ENCODE results near the gene NOP56. TPM values are rescaled to one million over a fixed set of nuclear protein-coding genes. Genes with fewer than 3 reads are reported as not detected.

Gene NOP56
- total RNA-seq, 2 donors from 2014 or later, result 78.7 to 79.7 TPM

GRCh38 chr20:2637246-2637645 lies 15.2 kb upstream of the NOP56 start:
- no peak for DNase-seq (ENCODE audit: low spot score)
- intact Hi-C loops (cut with DNase I), result no loop called here

GRCh38 chr20:2640260-2640659 lies 12.2 kb upstream of the NOP56 start:
- no peak for DNase-seq (ENCODE audit: low spot score)
- intact Hi-C loops (cut with DNase I), result no loop called here

GRCh38 chr20:2640899-2641298 lies 11.5 kb upstream of the NOP56 start:
- intact Hi-C loops (cut with DNase I), result no loop called here
- no peak for DNase-seq (ENCODE audit: low spot score)

GRCh38 chr20:2643708-2644107 lies 8.7 kb upstream of the NOP56 start:
- intact Hi-C loops (cut with DNase I), result no loop called here
- no peak for DNase-seq (ENCODE audit: low spot score)

- no peak for DNase-seq (ENCODE audit: low spot score)
Observed at GRCh38 chr20:2652724-2653555, 508 bp downstream of the NOP56 start.

GRCh38 chr20:2653556-2654383 lies 1.3 kb downstream of the NOP56 start:
- intact Hi-C loops (cut with DNase I), result loop anchor here in 1 of 2 donors (5.0 to 10.0 kb wide), 2 partner anchors 129 to 1014 kb away; no protein-coding TSS in a partner anchor
- no peak for DNase-seq (ENCODE audit: low spot score)

More at GRCh38 chr20:2652724-2653555, 508 bp downstream of the NOP56 start:
- intact Hi-C loops (cut with DNase I), result loop anchor here in 1 of 2 donors (5.0 to 10.0 kb wide), 2 partner anchors 128 to 1014 kb away; no protein-coding TSS in a partner anchor

GRCh38 chr20:2654384-2654822 lies 2.0 kb downstream of the NOP56 start:
- DNase-seq (ENCODE audit: low spot score), result no peak
- intact Hi-C loops (cut with DNase I), result loop anchor here in 1 of 2 donors (5.0 to 10.0 kb wide), 2 partner anchors 130 to 1013 kb away; no protein-coding TSS in a partner anchor

- DNase-seq (ENCODE audit: low spot score), result no peak
- intact Hi-C loops (cut with DNase I), result loop anchor here in 1 of 2 donors (5.0 to 10.0 kb wide), 2 partner anchors 130 to 1012 kb away; no protein-coding TSS in a partner anchor
Observed at GRCh38 chr20:2654831-2655230, 2.4 kb downstream of the NOP56 start.

GRCh38 chr20:2655331-2656116 lies 3.1 kb downstream of the NOP56 start:
- intact Hi-C loops (cut with DNase I), result loop anchor here in 1 of 2 donors (10.0 kb wide), 1 partner anchor 131 kb away; no protein-coding TSS in a partner anchor
- DNase-seq (ENCODE audit: low spot score), result no peak

- no peak for DNase-seq (ENCODE audit: low spot score)
- intact Hi-C loops (cut with DNase I), result loop anchor here in 1 of 2 donors (10.0 kb wide), 1 partner anchor 132 kb away; no protein-coding TSS in a partner anchor
Observed at GRCh38 chr20:2656471-2657117, 4.2 kb downstream of the NOP56 start.

- intact Hi-C loops (cut with DNase I), result loop anchor here in 1 of 2 donors (10.0 kb wide), 1 partner anchor 132 kb away; no protein-coding TSS in a partner anchor
- DNase-seq (ENCODE audit: low spot score), result no peak
Observed at GRCh38 chr20:2657241-2657640, 4.8 kb downstream of the NOP56 start.

- no peak for DNase-seq (ENCODE audit: low spot score)
- intact Hi-C loops (cut with DNase I), result loop anchor here in 1 of 2 donors (10.0 kb wide), 1 partner anchor 133 kb away; no protein-coding TSS in a partner anchor
Observed at GRCh38 chr20:2657674-2658073, 5.2 kb downstream of the NOP56 start.

GRCh38 chr20:2658414-2659354 lies 6.3 kb downstream of the NOP56 start:
- intact Hi-C loops (cut with DNase I), result loop anchor here in 1 of 2 donors (10.0 kb wide), 1 partner anchor 134 kb away; no protein-coding TSS in a partner anchor
- DNase-seq (ENCODE audit: low spot score), result no peak

GRCh38 chr20:2659547-2659946 lies 7.1 kb downstream of the NOP56 start:
- intact Hi-C loops (cut with DNase I), result loop anchor here in 1 of 2 donors (10.0 kb wide), 1 partner anchor 135 kb away; no protein-coding TSS in a partner anchor
- DNase-seq (ENCODE audit: low spot score), result no peak

- intact Hi-C loops (cut with DNase I), result no loop called here
- DNase-seq (ENCODE audit: low spot score), result no peak
Observed at GRCh38 chr20:2663364-2663886, 11.0 kb downstream of the NOP56 start.

GRCh38 chr20:2663887-2664719 lies 11.7 kb downstream of the NOP56 start, which contains the start of gene IDH3B:
TSS of gene IDH3B (minus strand) at chr20:2664216. CDS start at chr20:2664188, 28 bp downstream.
- DNase-seq (ENCODE audit: low spot score), result peak; percentile 98
- intact Hi-C loops (cut with DNase I), result no loop called here
